CD14-positive monocyte (primary cell): ENCODE results near the gene S100Z. TPM values are rescaled to one million over a fixed set of nuclear protein-coding genes. Genes with fewer than 3 reads are reported as not detected.

Experiments
- DNase-seq, 3 donors: peaks; one replicate each; pipeline ENCODE4 v3.0.0-alpha.2; 2011 to 2022
- H2AFZ ChIP-seq: 2 replicates; pipeline ENCODE4 v1.6.0; 2012; ENCODE audit warnings: mild to moderate bottlenecking, low read depth, low read length, inconsistent platforms; ENCODE audit not compliant: insufficient read depth, poor library complexity, severe bottlenecking
- H3K27ac ChIP-seq, 2 donors: 1 replicate in 1 of 2; 2 replicates in 1 of 2; pipeline ENCODE4 v1.5.1; 2012 to 2013; ENCODE audit warnings: low read length in 2 of 2, control low read depth in 1 of 2, inconsistent platforms in 1 of 2, low read depth in 1 of 2, mild to moderate bottlenecking in 1 of 2
- H3K27me3 ChIP-seq, 2 donors: one replicate each; pipeline versions ENCODE4 v1.6.0 to v1.6.1; 2011 to 2013; ENCODE audit warnings: low read length in 2 of 2; ENCODE audit not compliant: control insufficient read depth in 2 of 2, insufficient read depth in 2 of 2
- H3K36me3 ChIP-seq, 2 donors: replicated peaks in 1 of 2; 1 replicate in 1 of 2; 2 replicates in 1 of 2; pipeline versions ENCODE4 v1.5.1 to v1.6.1; 2012 to 2013; ENCODE audit warnings: low read length in 2 of 2, control low read depth in 1 of 2, inconsistent platforms in 1 of 2, mild to moderate bottlenecking in 1 of 2; ENCODE audit not compliant: insufficient read depth in 2 of 2, control insufficient read depth in 1 of 2
- H3K4me1 ChIP-seq, 2 donors: 1 replicate in 1 of 2; 2 replicates in 1 of 2; pipeline versions ENCODE4 v1.5.1 to v1.6.1; 2012 to 2013; ENCODE audit warnings: low read length in 2 of 2, control low read depth in 1 of 2, inconsistent platforms in 1 of 2, mild to moderate bottlenecking in 1 of 2, moderate library complexity in 1 of 2; ENCODE audit not compliant: insufficient read depth in 2 of 2, control insufficient read depth in 1 of 2
- H3K4me2 ChIP-seq: replicated peaks from 2 replicates; pipeline ENCODE3; 2012; ENCODE audit warnings: low read length, moderate library complexity, mild to moderate bottlenecking; ENCODE audit not compliant: poor library complexity, severe bottlenecking; ENCODE audit errors: extremely low read depth
- H3K4me3 ChIP-seq, 3 experiments: fragments of 200-600 bp in 1 of 3; sonication (generic) in 1 of 3; replicated peaks in 1 of 3; 1 replicate in 2 of 3; 2 replicates in 1 of 3; pipeline ENCODE4 v1.5.1; 2011 to 2013; ENCODE audit warnings: low read length in 3 of 3, mild to moderate bottlenecking in 3 of 3, control low read depth in 2 of 3, low read depth in 2 of 3, inconsistent platforms in 1 of 3, moderate library complexity in 1 of 3
- H3K79me2 ChIP-seq: 2 replicates; pipeline ENCODE4 v1.6.0; 2012; ENCODE audit warnings: mild to moderate bottlenecking, control low read depth, inconsistent platforms, low read length, moderate library complexity; ENCODE audit not compliant: insufficient read depth
- H3K9ac ChIP-seq: 2 replicates; pipeline ENCODE4 v1.6.0; 2017; ENCODE audit warnings: low read length, mild to moderate bottlenecking; ENCODE audit not compliant: insufficient read depth, poor library complexity, severe bottlenecking
- H3K9me3 ChIP-seq, 2 donors: replicated peaks in 1 of 2; 1 replicate in 1 of 2; 2 replicates in 1 of 2; pipeline versions ENCODE4 v1.5.1 to v1.6.1; 2012 to 2013; ENCODE audit warnings: low read length in 2 of 2, control low read depth in 1 of 2; ENCODE audit not compliant: control insufficient read depth in 1 of 2, insufficient read depth in 1 of 2
- H4K20me1 ChIP-seq: 2 replicates; pipeline ENCODE4 v1.6.0; 2012; ENCODE audit warnings: mild to moderate bottlenecking, low read length, control low read depth, moderate library complexity; ENCODE audit not compliant: insufficient read depth
- H3K27ac Mint-ChIP-seq, 7 donors: one replicate each; pipeline ENCODE4 v1.8.0; 2020; ENCODE audit warnings: mild to moderate bottlenecking in 7 of 7, mixed read lengths in 7 of 7, moderate library complexity in 6 of 7, inconsistent platforms in 2 of 7
- H3K27me3 Mint-ChIP-seq, 3 donors: one replicate each; pipeline ENCODE4 v1.8.0; 2021 to 2022; ENCODE audit warnings: low read depth in 3 of 3, mild to moderate bottlenecking in 3 of 3, mixed read lengths in 3 of 3, moderate library complexity in 3 of 3, inconsistent platforms in 1 of 3
- H3K36me3 Mint-ChIP-seq, 2 donors: one replicate each; pipeline ENCODE4 v1.8.0; 2020; ENCODE audit warnings: mixed read lengths in 2 of 2, inconsistent platforms in 1 of 2, mild to moderate bottlenecking in 1 of 2
- H3K4me1 Mint-ChIP-seq: one replicate; pipeline ENCODE4 v1.8.0; 2020; ENCODE audit warnings: mild to moderate bottlenecking, mixed read lengths
- H3K4me3 Mint-ChIP-seq, 2 donors: one replicate each; pipeline ENCODE4 v1.8.0; 2020; ENCODE audit warnings: mild to moderate bottlenecking in 2 of 2, mixed read lengths in 2 of 2, moderate library complexity in 1 of 2
- H3K9me3 Mint-ChIP-seq, 7 donors: one replicate each; pipeline ENCODE4 v1.8.0; 2020 to 2022; ENCODE audit warnings: mixed read lengths in 7 of 7, mild to moderate bottlenecking in 6 of 7, moderate library complexity in 6 of 7, inconsistent platforms in 2 of 7
- CTCF ChIP-seq: fragments of 200-600 bp; IDR thresholded peaks from one replicate; pipeline ENCODE4 v1.8.0; 2022; ENCODE audit warnings: antibody characterized with exemption, mild to moderate bottlenecking
- WGBS: methylation state at CpG from one replicate; pipeline ENCODE4 v1.1.5; 2013; ENCODE audit warnings: missing lambda C conversion rate; ENCODE audit not compliant: insufficient coverage; 5-methylcytosine and 5-hydroxymethylcytosine counted together
- intact Hi-C, 2 donors: fragments of 100-400 bp; cut with micrococcal nuclease; formaldehyde crosslinking; loops; one replicate each; pipeline versions ENCODE4 v1.15.0 to v1.15.1; 2023
- polyA plus RNA-seq, 3 donors: library from polyadenylated mRNA; depleted of rRNA in 1 of 3; unstranded in 2 of 3; stranded (reverse) in 1 of 3; fragments of 300-500 nt in 2 of 3; fragments of >200 nt in 1 of 3; fragmentation: Illumina TruSeq in 2 of 3; gene quantifications; 1 replicate in 2 of 3; 2 replicates in 1 of 3; pipeline ENCODE4 v1.2.3, GENCODE V29; 2012 to 2021

The S100Z gene
- polyA plus RNA-seq, 3 donors: 13.4 to 39.3 (median 21.2) TPM

GRCh38 chr5:76888733-76889300 lies 39.0 kb downstream of the S100Z start:
- Histone ChIP-seq H3K27ac (no peak overlapping the region), H3K9ac (no peak overlapping the region), H4K20me1 (peaks cover 57% of the 10 kb centered on the region), H3K27me3 (no peaks in the 10 kb centered on the region), H3K36me3 (peaks cover 59 to 76% of the 10 kb centered on the region in 2 donors), H3K79me2 (no peaks in the 10 kb centered on the region), H3K4me2 (no peak overlapping the region), H3K4me1 (no peaks in the 10 kb centered on the region), H2AFZ (no peak overlapping the region), H3K4me3 (no peak overlapping the region), H3K9me3 (no peaks in the 10 kb centered on the region)
- no peak for TF ChIP-seq CTCF
- Mint-ChIP-seq H3K27ac (peak overlapping the region in 1 of 7 donors; percentile 27), H3K27me3 (peaks cover 0 to 1% (median 0%) of the 10 kb centered on the region in 3 donors), H3K36me3 (peaks cover 70 to 77% of the 10 kb centered on the region in 2 donors), H3K9me3 (peaks cover 0 to 2% (median 0%) of the 10 kb centered on the region in 7 donors), H3K4me1 (peaks cover 16% of the 10 kb centered on the region), H3K4me3 (no peak overlapping the region)
- DNase-seq: no peak
- intact Hi-C loops: no loop called here
- WGBS: 93% methylated on average over 7 of the region's 10 CpGs

- Mint-ChIP-seq H3K4me3 (no peak overlapping the region), H3K4me1 (no peaks in the 10 kb centered on the region), H3K36me3 (peaks cover 73 to 90% of the 10 kb centered on the region in 2 donors), H3K27ac (peak overlapping the region in 1 of 7 donors; percentile 18), H3K27me3 (no peaks in the 10 kb centered on the region), H3K9me3 (peaks cover 0 to 11% (median 6%) of the 10 kb centered on the region in 7 donors)
- intact Hi-C loops: no loop called here
- H3K4me1 ChIP-seq: no peaks in the 10 kb centered on the region
- no peak overlapping the region for H3K9ac ChIP-seq
- no peak overlapping the region for H3K4me2 ChIP-seq
- no peaks in the 10 kb centered on the region for H3K27me3 ChIP-seq
- peaks cover 52 to 91% of the 10 kb centered on the region in 2 donors for H3K36me3 ChIP-seq
- no peak overlapping the region for H2AFZ ChIP-seq
- no peak overlapping the region for H3K27ac ChIP-seq
- H4K20me1 ChIP-seq: peaks cover 30% of the 10 kb centered on the region
- no peaks in the 10 kb centered on the region for H3K79me2 ChIP-seq
- DNase-seq: no peak
- WGBS: 60% methylated on average over 1 of the region's 2 CpGs
- H3K4me3 ChIP-seq: no peak overlapping the region
- TF ChIP-seq CTCF: no peak
- H3K9me3 ChIP-seq: peaks cover 4 to 5% of the 10 kb centered on the region in 2 donors
Observed at GRCh38 chr5:76893294-76893693, 43.5 kb downstream of the S100Z start.
